OCI-LY3 (cell line): Measurements from ENCODE around the gene UBE2E2.

Experiments
- H2AFZ ChIP-seq: fragments of 200-600, 300-600 bp; shearing (Covaris generic); 2 replicates; pipeline ENCODE4 v1.6.0; 2014; ENCODE audit warnings: antibody characterized with exemption, low read depth, low read length
- H3K27ac ChIP-seq: fragments of 200-600, 300-600 bp; sonication (generic); 2 replicates; pipeline ENCODE4 v1.5.1; 2014; ENCODE audit warnings: mild to moderate bottlenecking, low read length, moderate library complexity, mixed read lengths
- H3K27me3 ChIP-seq: fragments of 200-600, 300-600 bp; sonication (generic); 2 replicates; pipeline ENCODE4 v1.6.1; 2014; ENCODE audit warnings: low read depth, low read length, mixed read lengths
- H3K36me3 ChIP-seq: fragments of 200-600, 300-600 bp; sonication (generic); replicated peaks from 2 replicates; pipeline ENCODE3; 2014; ENCODE audit warnings: low read depth, low read length, mixed read lengths
- H3K4me1 ChIP-seq: fragments of 300-600, 200-600 bp; sonication (generic); 2 replicates; pipeline ENCODE4 v1.6.1; 2014; ENCODE audit warnings: low read length, mixed read lengths
- H3K4me2 ChIP-seq: fragments of 200-600, 300-600 bp; sonication (generic); 2 replicates; pipeline ENCODE4 v1.6.1; 2014; ENCODE audit warnings: low read length, mixed read lengths
- H3K4me3 ChIP-seq: fragments of 300-600, 200-600 bp; sonication (generic); 2 replicates; pipeline ENCODE4 v1.5.1; 2014; ENCODE audit warnings: antibody characterized with exemption, mild to moderate bottlenecking, low read length, moderate library complexity
- H3K79me2 ChIP-seq: fragments of 300-600, 200-600 bp; shearing (Covaris generic); 2 replicates; pipeline ENCODE4 v1.6.1; 2014; ENCODE audit warnings: mild to moderate bottlenecking, low read length, mixed read lengths
- H3K9ac ChIP-seq: fragments of 300-600, 200-600 bp; shearing (Covaris generic); 2 replicates; pipeline ENCODE4 v1.6.0; 2014; ENCODE audit warnings: mild to moderate bottlenecking, low read length, moderate library complexity
- H3K9me3 ChIP-seq: fragments of 200-600, 300-600 bp; shearing (Covaris generic); 2 replicates; pipeline ENCODE4 v1.6.1; 2014; ENCODE audit warnings: low read length, mixed read lengths; ENCODE audit not compliant: insufficient read depth
- H4K20me1 ChIP-seq: fragments of 200-600, 300-600 bp; sonication (generic); 2 replicates; pipeline ENCODE4 v1.6.1; 2016; ENCODE audit warnings: low read length, mixed read lengths; ENCODE audit not compliant: insufficient read depth
- CTCF ChIP-seq: fragments of 200-600, 300-600 bp; sonication (generic); IDR thresholded peaks from 2 replicates; pipeline ENCODE4 v1.5.1; 2014; ENCODE audit warnings: antibody characterized with exemption, low read length, low read depth
- EZH2phosphoT487 ChIP-seq: fragments of 200-600 bp; shearing (Covaris generic); IDR thresholded peaks from 2 replicates; pipeline ENCODE4 v1.6.1; 2018; ENCODE audit warnings: antibody characterized with exemption, mixed run types, low read depth

Gene UBE2E2

GRCh38 chr3:23446301-23446700 is 243.2 kb downstream of the UBE2E2 start:
- H3K27ac ChIP-seq: no peak overlapping the region
- H3K4me2 ChIP-seq: no peak overlapping the region
- no peaks in the 10 kb centered on the region for H3K36me3 ChIP-seq
- TF ChIP-seq CTCF (no peak), EZH2phosphoT487 (no peak)
- no peak overlapping the region for H3K4me3 ChIP-seq
- H2AFZ ChIP-seq: no peak overlapping the region
- H3K9ac ChIP-seq: no peak overlapping the region
- H3K9me3 ChIP-seq: no peaks in the 10 kb centered on the region
- H3K79me2 ChIP-seq: peaks cover 49% of the 10 kb centered on the region
- peaks cover 53% of the 10 kb centered on the region for H3K4me1 ChIP-seq
- peaks cover 10% of the 10 kb centered on the region for H3K27me3 ChIP-seq
- H4K20me1 ChIP-seq: peaks cover 62% of the 10 kb centered on the region

GRCh38 chr3:23448998-23449537 is 245.9 kb downstream of the UBE2E2 start:
- Histone ChIP-seq H3K4me3 (no peak overlapping the region), H3K4me1 (peaks cover 35% of the 10 kb centered on the region), H3K36me3 (no peaks in the 10 kb centered on the region), H4K20me1 (peaks cover 43% of the 10 kb centered on the region), H3K9me3 (no peaks in the 10 kb centered on the region), H3K9ac (no peak overlapping the region), H3K4me2 (peak overlapping the region; percentile 5; the same call in 1 of the 2 replicates), H3K27ac (no peak overlapping the region), H2AFZ (no peak overlapping the region), H3K27me3 (peaks cover 5% of the 10 kb centered on the region; the same call in 1 of the 2 replicates), H3K79me2 (peaks cover 37% of the 10 kb centered on the region)
- TF ChIP-seq CTCF: no peak
- no peak for TF ChIP-seq EZH2phosphoT487

GRCh38 chr3:23450051-23450450 is 246.9 kb downstream of the UBE2E2 start:
- no peak overlapping the region for H3K27ac ChIP-seq
- no peaks in the 10 kb centered on the region for H3K36me3 ChIP-seq
- TF ChIP-seq CTCF (no peak), EZH2phosphoT487 (no peak)
- H3K4me2 ChIP-seq: no peak overlapping the region
- H3K4me3 ChIP-seq: no peak overlapping the region
- H3K9ac ChIP-seq: no peak overlapping the region
- peaks cover 35% of the 10 kb centered on the region for H3K4me1 ChIP-seq
- no peaks in the 10 kb centered on the region for H3K9me3 ChIP-seq
- peaks cover 31% of the 10 kb centered on the region for H3K79me2 ChIP-seq
- H3K27me3 ChIP-seq: no peaks in the 10 kb centered on the region
- no peak overlapping the region for H2AFZ ChIP-seq
- peaks cover 34% of the 10 kb centered on the region for H4K20me1 ChIP-seq

- H3K4me3 ChIP-seq: no peak overlapping the region
- H3K9ac ChIP-seq: no peak overlapping the region
- TF ChIP-seq CTCF (no peak), EZH2phosphoT487 (no peak)
- H3K79me2 ChIP-seq: peaks cover 25% of the 10 kb centered on the region
- H2AFZ ChIP-seq: no peak overlapping the region
- H3K36me3 ChIP-seq: no peaks in the 10 kb centered on the region
- H3K9me3 ChIP-seq: no peaks in the 10 kb centered on the region
- H3K4me2 ChIP-seq: no peak overlapping the region
- H4K20me1 ChIP-seq: peaks cover 27% of the 10 kb centered on the region
- H3K27ac ChIP-seq: no peak overlapping the region
- peaks cover 35% of the 10 kb centered on the region for H3K4me1 ChIP-seq
- H3K27me3 ChIP-seq: no peaks in the 10 kb centered on the region
Measured at GRCh38 chr3:23450806-23451205, 247.7 kb downstream of the UBE2E2 start.
